Left ventricle myocardium superior (tissue), 1 donor: ENCODE measurements around the gene PTGDR. TPM values are rescaled to one million over a fixed set of nuclear protein-coding genes. Genes with fewer than 3 reads are reported as not detected.

ENCODE experiments used
- total RNA-seq: library from RNA; stranded (reverse); fragmentation: NEBNext Ultra II Directional; extraction: Animal tissue kit (Norgen Biotek cat#: 25700); gene quantifications from one replicate; pipeline ENCODE4 v1.2.1, GENCODE V29; 2021
- donor health status: DM: no; HTN: yes; CAD: no; lungs with severe emphysema.

Gene PTGDR
- total RNA-seq, 1 donor from 2014 or later, result 1.1 TPM

Other genes starting within 250 kb of the PTGDR start
- gene NID2, start 198.6 kb upstream of the PTGDR start, total RNA-seq, result 41.3 TPM
- 0.47 TPM for gene PTGER2, start 46.6 kb downstream of the PTGDR start, total RNA-seq